OCI-LY3 (cell line): Measurements from ENCODE around the gene PSMA6.

Source experiments
- EZH2phosphoT487 ChIP-seq: fragments of 200-600 bp; shearing (Covaris generic); IDR thresholded peaks from 2 replicates; pipeline ENCODE4 v1.6.1; 2018; ENCODE audit warnings: antibody characterized with exemption, mixed run types, low read depth
- TF ChIP-seq, protein P1 (sequence below): fragments of 200-600, 300-600 bp; sonication (generic); IDR thresholded peaks from 2 replicates; pipeline ENCODE4 v1.5.1; 2014; ENCODE audit warnings: antibody characterized with exemption, low read length, low read depth

GRCh38 chr14:35317820-35318219 lies 25.6 kb downstream of the PSMA6 start:
- TF ChIP-seq, protein P1, sequence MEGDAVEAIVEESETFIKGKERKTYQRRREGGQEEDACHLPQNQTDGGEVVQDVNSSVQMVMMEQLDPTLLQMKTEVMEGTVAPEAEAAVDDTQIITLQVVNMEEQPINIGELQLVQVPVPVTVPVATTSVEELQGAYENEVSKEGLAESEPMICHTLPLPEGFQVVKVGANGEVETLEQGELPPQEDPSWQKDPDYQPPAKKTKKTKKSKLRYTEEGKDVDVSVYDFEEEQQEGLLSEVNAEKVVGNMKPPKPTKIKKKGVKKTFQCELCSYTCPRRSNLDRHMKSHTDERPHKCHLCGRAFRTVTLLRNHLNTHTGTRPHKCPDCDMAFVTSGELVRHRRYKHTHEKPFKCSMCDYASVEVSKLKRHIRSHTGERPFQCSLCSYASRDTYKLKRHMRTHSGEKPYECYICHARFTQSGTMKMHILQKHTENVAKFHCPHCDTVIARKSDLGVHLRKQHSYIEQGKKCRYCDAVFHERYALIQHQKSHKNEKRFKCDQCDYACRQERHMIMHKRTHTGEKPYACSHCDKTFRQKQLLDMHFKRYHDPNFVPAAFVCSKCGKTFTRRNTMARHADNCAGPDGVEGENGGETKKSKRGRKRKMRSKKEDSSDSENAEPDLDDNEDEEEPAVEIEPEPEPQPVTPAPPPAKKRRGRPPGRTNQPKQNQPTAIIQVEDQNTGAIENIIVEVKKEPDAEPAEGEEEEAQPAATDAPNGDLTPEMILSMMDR, result no peak
- no peak for TF ChIP-seq EZH2phosphoT487
